SK-MEL-5 (cell line): Measurements from ENCODE around the gene HSPG2. TPM values are rescaled to one million over a fixed set of nuclear protein-coding genes. Genes with fewer than 3 reads are reported as not detected.
"Not testable (repeated sequence)": the region's sequence is repeated elsewhere in the genome, so short reads cannot be mapped to it uniquely, and the experiment has no call there.

Experiments
- DNase-seq: peaks from one replicate; pipeline ENCODE4 v3.0.0-alpha.2; 2016; ENCODE audit warnings: low read depth, low spot score
- in situ Hi-C: cut with HindIII; loops from 2 replicates; pipeline ENCODE4 v1.10.0; 2016; ENCODE audit warnings: low sequenced_read_pairs, high pct_unique_total_duplicates, low pct_unique_long_range_greater_than_20kb
- total RNA-seq: library from RNA; depleted of rRNA; stranded (reverse); fragments of >200 nt; shearing (Covaris generic); gene quantifications from 2 replicates; pipeline ENCODE4 v1.2.3, GENCODE V29; 2014; rRNA removed

The HSPG2 gene
- total RNA-seq, 1 experiment from 2014 or later, result 7.2 TPM

GRCh38 chr1:21782868-21783678 is 154.0 kb downstream of the HSPG2 start, which contains the start of gene USP48:
Gene USP48, minus strand, starts transcription at chr1:21783149. Its CDS starts 192 bp downstream, at chr1:21782957.
- DNase-seq, result peak; percentile 95
- in situ Hi-C loops, result no loop called here

- in situ Hi-C loops, result no loop called here
- DNase-seq, result peak; percentile 69
Observed at GRCh38 chr1:21782349-21782867, 154.7 kb downstream of the HSPG2 start.

- in situ Hi-C loops, result no loop called here
- DNase-seq, result peak; percentile 51
Observed at GRCh38 chr1:21781815-21782348, 155.2 kb downstream of the HSPG2 start.

- no peak for DNase-seq
- in situ Hi-C loops, result no loop called here
Observed at GRCh38 chr1:21779613-21780521, 157.2 kb downstream of the HSPG2 start.

GRCh38 chr1:21778405-21778727 is 158.7 kb downstream of the HSPG2 start:
- in situ Hi-C loops, result no loop called here
- no peak for DNase-seq

- in situ Hi-C loops, DNase-seq: not testable (repeated sequence)
Observed at GRCh38 chr1:21776925-21777324, 160.2 kb downstream of the HSPG2 start.

- in situ Hi-C loops, result no loop called here
- no peak for DNase-seq
Observed at GRCh38 chr1:21775985-21776562, 161.0 kb downstream of the HSPG2 start.

- peak; percentile 87 for DNase-seq
- in situ Hi-C loops, result no loop called here
Observed at GRCh38 chr1:21775550-21775914, 161.6 kb downstream of the HSPG2 start.

GRCh38 chr1:21774835-21775549 is 162.1 kb downstream of the HSPG2 start:
- in situ Hi-C loops, result no loop called here
- DNase-seq, result peak; percentile 30

- DNase-seq, result no peak
- in situ Hi-C loops, result no loop called here
Observed at GRCh38 chr1:21773585-21773984, 163.5 kb downstream of the HSPG2 start.

Other genes starting within 250 kb of the HSPG2 start
- 57.3 and 58.3 TPM in 2 replicates for gene USP48, start 154.2 kb downstream of the HSPG2 start, total RNA-seq
- gene LDLRAD2, start 125.0 kb downstream of the HSPG2 start, total RNA-seq, result not detected in 2 replicates
- gene CELA3B, start 39.7 kb upstream of the HSPG2 start, total RNA-seq, result not detected in 2 replicates
- not detected in 2 replicates for gene CELA3A, start 64.3 kb upstream of the HSPG2 start, total RNA-seq
- gene CDC42, start 115.4 kb upstream of the HSPG2 start, total RNA-seq, result 240 and 257 TPM in 2 replicates
- gene WNT4, start 205.8 kb upstream of the HSPG2 start, total RNA-seq, result 0.16 and 0.18 TPM in 2 replicates